ENCODE data around the gene STAT6.

GRCh38 chr12:57112492-57113294 lies 1.5 kb upstream of the STAT6 start:
- TF ChIP-seq, protein P1, sequence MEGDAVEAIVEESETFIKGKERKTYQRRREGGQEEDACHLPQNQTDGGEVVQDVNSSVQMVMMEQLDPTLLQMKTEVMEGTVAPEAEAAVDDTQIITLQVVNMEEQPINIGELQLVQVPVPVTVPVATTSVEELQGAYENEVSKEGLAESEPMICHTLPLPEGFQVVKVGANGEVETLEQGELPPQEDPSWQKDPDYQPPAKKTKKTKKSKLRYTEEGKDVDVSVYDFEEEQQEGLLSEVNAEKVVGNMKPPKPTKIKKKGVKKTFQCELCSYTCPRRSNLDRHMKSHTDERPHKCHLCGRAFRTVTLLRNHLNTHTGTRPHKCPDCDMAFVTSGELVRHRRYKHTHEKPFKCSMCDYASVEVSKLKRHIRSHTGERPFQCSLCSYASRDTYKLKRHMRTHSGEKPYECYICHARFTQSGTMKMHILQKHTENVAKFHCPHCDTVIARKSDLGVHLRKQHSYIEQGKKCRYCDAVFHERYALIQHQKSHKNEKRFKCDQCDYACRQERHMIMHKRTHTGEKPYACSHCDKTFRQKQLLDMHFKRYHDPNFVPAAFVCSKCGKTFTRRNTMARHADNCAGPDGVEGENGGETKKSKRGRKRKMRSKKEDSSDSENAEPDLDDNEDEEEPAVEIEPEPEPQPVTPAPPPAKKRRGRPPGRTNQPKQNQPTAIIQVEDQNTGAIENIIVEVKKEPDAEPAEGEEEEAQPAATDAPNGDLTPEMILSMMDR (conservative IDR thresholded peaks at IDR 0.05 in 1 of 2, IDR thresholded peaks at IDR 0.05 in 1 of 2; ENCODE audit: low read depth in 1 of 2, low read length in 2 of 2) = peak in 1 of 2 donors; percentile 74
- TF ChIP-seq EZH2 (IDR thresholded peaks at IDR 0.05; ENCODE audit: low read length, missing control alignments) = no peak
